ENCODE measurements around the gene EEPD1.
"Not testable (repeated sequence)": the region's sequence is repeated elsewhere in the genome, so short reads cannot be mapped to it uniquely, and the experiment has no call there.

The EEPD1 gene

GRCh38 chr7:36305648-36306047 is 152.6 kb downstream of the EEPD1 start:
- no peak for DNase-seq

GRCh38 chr7:36306222-36306621 is 153.2 kb downstream of the EEPD1 start:
- DNase-seq: no peak

GRCh38 chr7:36306722-36307121 is 153.7 kb downstream of the EEPD1 start:
- DNase-seq: no peak

GRCh38 chr7:36308031-36308430 is 155.0 kb downstream of the EEPD1 start:
- no peak for DNase-seq

- DNase-seq: no peak
Observed at GRCh38 chr7:36309301-36309700, 156.2 kb downstream of the EEPD1 start.

GRCh38 chr7:36309716-36310115 is 156.7 kb downstream of the EEPD1 start:
- DNase-seq: no peak

- DNase-seq: no peak
Observed at GRCh38 chr7:36310897-36311296, 157.8 kb downstream of the EEPD1 start.

- no peak for DNase-seq
Observed at GRCh38 chr7:36311539-36311938, 158.5 kb downstream of the EEPD1 start.

GRCh38 chr7:36312064-36312914 is 159.2 kb downstream of the EEPD1 start:
- peak; percentile 49 for DNase-seq

GRCh38 chr7:36312915-36313334 is 159.9 kb downstream of the EEPD1 start:
- no peak for DNase-seq

GRCh38 chr7:36313607-36314006 is 160.6 kb downstream of the EEPD1 start:
- DNase-seq: no peak

- DNase-seq: no peak
Observed at GRCh38 chr7:36314491-36314890, 161.4 kb downstream of the EEPD1 start.

- no peak for DNase-seq
Observed at GRCh38 chr7:36315309-36315944, 162.4 kb downstream of the EEPD1 start.

- no peak for DNase-seq
Observed at GRCh38 chr7:36316319-36316718, 163.3 kb downstream of the EEPD1 start.

GRCh38 chr7:36317276-36317675 is 164.2 kb downstream of the EEPD1 start:
- no peak for DNase-seq

GRCh38 chr7:36318116-36318515 is 165.1 kb downstream of the EEPD1 start:
- DNase-seq: no peak

- not testable (repeated sequence) for DNase-seq
Observed at GRCh38 chr7:36321284-36321683, 168.2 kb downstream of the EEPD1 start.

GRCh38 chr7:36336390-36336789 is 183.3 kb downstream of the EEPD1 start:
- no peak for DNase-seq

GRCh38 chr7:36338256-36338655 is 185.2 kb downstream of the EEPD1 start:
- no peak for DNase-seq

GRCh38 chr7:36343548-36343947 is 190.5 kb downstream of the EEPD1 start:
- DNase-seq: no peak

- no peak for DNase-seq
Observed at GRCh38 chr7:36344622-36345021, 191.6 kb downstream of the EEPD1 start.

GRCh38 chr7:36346260-36346831 is 193.3 kb downstream of the EEPD1 start:
- DNase-seq: no peak

- no peak for DNase-seq
Observed at GRCh38 chr7:36348256-36348655, 195.2 kb downstream of the EEPD1 start.

GRCh38 chr7:36348771-36349170 is 195.7 kb downstream of the EEPD1 start:
- no peak for DNase-seq
